IMR-90 (cell line): ENCODE measurements around the gene SYT2. TPM values are rescaled to one million over a fixed set of nuclear protein-coding genes. Genes with fewer than 3 reads are reported as not detected.
"Not testable (repeated sequence)": the region's sequence is repeated elsewhere in the genome, so short reads cannot be mapped to it uniquely, and the experiment has no call there.

ENCODE experiments used
- ATAC-seq: fragments of 200-7000 bp; cut with Tn5 transposase; 2 replicates; pipeline ENCODE4 v1.9.1; 2020; ENCODE audit warnings: low read depth, mild to moderate bottlenecking, moderate library complexity
- BruUV-seq: library from RNA; stranded (reverse); fragments of 400-500 nt; replicated peaks from 2 replicates; lab custom pipeline; 2021; lab: Mats Ljungman, UMichigan
- CTCF ChIA-PET: fragments of 300-600 bp; formaldehyde crosslinking; extraction: SDS; loops from one replicate; lab custom pipeline; 2021; ENCODE audit warnings: antibody characterized with exemption; lab: Yijun Ruan, JAX
- POLR2A ChIA-PET: fragments of 300-600 bp; sonication (Branson Sonifier 250); formaldehyde crosslinking; loops from one replicate; lab custom pipeline; 2022; ENCODE audit warnings: antibody characterized with exemption; ENCODE audit not compliant: unreplicated experiment; lab: Charles Lee
- DNase-seq: peaks from one replicate; pipeline ENCODE4 v3.0.0; 2013
- H2AFZ ChIP-seq: replicated peaks from 2 replicates; pipeline ENCODE3; 2013; ENCODE audit warnings: low read length, mild to moderate bottlenecking; ENCODE audit not compliant: poor library complexity
- H2AK5ac ChIP-seq: 2 replicates; pipeline ENCODE4 v1.6.1; 2013; ENCODE audit warnings: low read depth, low read length, inconsistent platforms
- H2AK9ac ChIP-seq: replicated peaks from 2 replicates; pipeline ENCODE3; 2013; ENCODE audit warnings: mild to moderate bottlenecking, low read depth, low read length, moderate library complexity; ENCODE audit not compliant: poor library complexity
- H2BK120ac ChIP-seq: 2 replicates; pipeline ENCODE4 v1.6.1; 2013; ENCODE audit warnings: low read depth, low read length, inconsistent platforms
- H2BK15ac ChIP-seq: 3 replicates; pipeline ENCODE4 v1.6.1; 2013; ENCODE audit warnings: low read depth, low read length, inconsistent platforms
- H2BK20ac ChIP-seq: 2 replicates; pipeline ENCODE4 v1.6.1; 2013; ENCODE audit warnings: low read depth, mild to moderate bottlenecking, inconsistent platforms, low read length, moderate library complexity
- H2BK5ac ChIP-seq: 2 replicates; pipeline ENCODE4 v1.6.1; 2013; ENCODE audit warnings: mild to moderate bottlenecking, low read depth, low read length, inconsistent platforms; ENCODE audit not compliant: poor library complexity, severe bottlenecking
- H3K14ac ChIP-seq: replicated peaks from 2 replicates; pipeline ENCODE4 v1.6.1; 2013; ENCODE audit warnings: low read depth, low read length, inconsistent platforms
- H3K18ac ChIP-seq: 2 replicates; pipeline ENCODE4 v1.6.1; 2013; ENCODE audit warnings: low read depth, low read length, control low read depth
- H3K23ac ChIP-seq: 2 replicates; pipeline ENCODE4 v1.6.1; 2013; ENCODE audit warnings: low read depth, low read length, inconsistent platforms
- H3K27ac ChIP-seq: 2 replicates; pipeline ENCODE4 v1.5.1; 2013; ENCODE audit warnings: mild to moderate bottlenecking, control low read depth, low read length; ENCODE audit not compliant: insufficient read depth
- H3K27me3 ChIP-seq: 2 replicates; pipeline ENCODE4 v1.6.1; 2013; ENCODE audit warnings: low read length; ENCODE audit not compliant: control insufficient read depth, insufficient read depth
- H3K36me3 ChIP-seq: 2 replicates; pipeline ENCODE4 v1.6.1; 2013; ENCODE audit warnings: low read length, mixed read lengths; ENCODE audit not compliant: control insufficient read depth, insufficient read depth
- H3K4ac ChIP-seq: 2 replicates; pipeline ENCODE4 v1.6.1; 2013; ENCODE audit warnings: low read depth, low read length, inconsistent platforms
- H3K4me1 ChIP-seq: 2 replicates; pipeline ENCODE4 v1.6.1; 2013; ENCODE audit warnings: low read length, mixed read lengths; ENCODE audit not compliant: control insufficient read depth, insufficient read depth
- H3K4me2 ChIP-seq: 2 replicates; pipeline ENCODE4 v1.6.1; 2013; ENCODE audit warnings: low read depth, mild to moderate bottlenecking, control low read depth, low read length, moderate library complexity
- H3K4me3 ChIP-seq: 2 replicates; pipeline ENCODE4 v1.5.1; 2013; ENCODE audit warnings: low read depth, mild to moderate bottlenecking, control low read depth, low read length, moderate library complexity; ENCODE audit not compliant: insufficient read depth
- H3K56ac ChIP-seq: 2 replicates; pipeline ENCODE4 v1.6.1; 2013; ENCODE audit warnings: low read length, inconsistent platforms; ENCODE audit not compliant: insufficient read depth; ENCODE audit errors: extremely low read depth
- H3K79me1 ChIP-seq, 2 experiments: 2 replicates each; pipeline ENCODE4 v1.6.1; 2013; ENCODE audit warnings: low read length in 2 of 2, inconsistent platforms in 1 of 2, low read depth in 1 of 2
- H3K9ac ChIP-seq: 2 replicates; pipeline ENCODE4 v1.6.1; 2013; ENCODE audit warnings: low read depth, low read length, control low read depth
- H3K9me1 ChIP-seq: 2 replicates; pipeline ENCODE4 v1.6.1; 2013; ENCODE audit warnings: low read length, inconsistent platforms; ENCODE audit not compliant: insufficient read depth
- H3K9me3 ChIP-seq: 2 replicates; pipeline ENCODE4 v1.6.1; 2013; ENCODE audit warnings: low read length; ENCODE audit not compliant: control insufficient read depth, insufficient read depth
- H4K20me1 ChIP-seq: 2 replicates; pipeline ENCODE4 v1.6.1; 2013; ENCODE audit warnings: low read length, inconsistent platforms; ENCODE audit not compliant: insufficient read depth
- H4K5ac ChIP-seq: 2 replicates; pipeline ENCODE4 v1.6.1; 2013; ENCODE audit warnings: mild to moderate bottlenecking, low read depth, low read length, control low read depth
- H4K8ac ChIP-seq, 2 experiments: 2 replicates each; pipeline ENCODE4 v1.6.1; 2013; ENCODE audit warnings: low read depth in 2 of 2, low read length in 2 of 2, control low read depth in 1 of 2, inconsistent platforms in 1 of 2
- H4K91ac ChIP-seq: 2 replicates; pipeline ENCODE4 v1.6.1; 2013; ENCODE audit warnings: low read depth, low read length, inconsistent platforms; ENCODE audit not compliant: insufficient read depth
- CHD1 ChIP-seq: IDR thresholded peaks from 2 replicates; pipeline ENCODE4 v1.6.1; 2012; ENCODE audit warnings: low read depth, low read length, improper control_type of control experiment
- MAFK ChIP-seq: IDR thresholded peaks from 2 replicates; pipeline ENCODE4 v1.6.1; 2012; ENCODE audit warnings: low read depth, low read length, improper control_type of control experiment
- WGBS, 2 experiments: methylation state at CpG; one replicate each; pipeline versions ENCODE4 v1.1.5 to v1.1.7; 2013; ENCODE audit warnings: missing lambda C conversion rate in 2 of 2; ENCODE audit not compliant: insufficient read length in 1 of 2; ENCODE audit errors: extremely low coverage in 2 of 2; 5-methylcytosine and 5-hydroxymethylcytosine counted together
- dilution Hi-C: fragments of 300-500 bp; cut with HindIII; formaldehyde crosslinking; loops from one replicate; pipeline ENCODE4 v1.14.3; 2018; ENCODE audit warnings: low sequenced_read_pairs; ENCODE audit not compliant: unreplicated experiment
- in situ Hi-C: fragments of 300-500 bp; cut with MboI; formaldehyde crosslinking; loops from 3 replicates; pipeline ENCODE4 v1.14.3; 2019; ENCODE audit warnings: low sequenced_read_pairs, inconsistent platforms, mixed read lengths
- intact Hi-C: fragments of 100-400 bp; cut with micrococcal nuclease; formaldehyde crosslinking; loops from 2 replicates; pipeline ENCODE4 v1.10.0; 2022
- polyA plus RNA-seq, 3 experiments: library from polyadenylated mRNA; depleted of rRNA; stranded (reverse); fragments of >200 nt; gene quantifications; 2 replicates each; pipeline ENCODE4 v1.2.3, GENCODE V29; 2012; ENCODE audit warnings: low replicate concordance in 1 of 3
- total RNA-seq: library from RNA; depleted of rRNA; stranded (reverse); fragments of >200 nt; gene quantifications from 2 replicates; pipeline ENCODE4 v1.2.3, GENCODE V29; 2012

Gene SYT2
- total and polyA plus RNA-seq, 2 of the 4 experiments (the other 2 are of a cell fraction): under 0.01 TPM

DNA sequence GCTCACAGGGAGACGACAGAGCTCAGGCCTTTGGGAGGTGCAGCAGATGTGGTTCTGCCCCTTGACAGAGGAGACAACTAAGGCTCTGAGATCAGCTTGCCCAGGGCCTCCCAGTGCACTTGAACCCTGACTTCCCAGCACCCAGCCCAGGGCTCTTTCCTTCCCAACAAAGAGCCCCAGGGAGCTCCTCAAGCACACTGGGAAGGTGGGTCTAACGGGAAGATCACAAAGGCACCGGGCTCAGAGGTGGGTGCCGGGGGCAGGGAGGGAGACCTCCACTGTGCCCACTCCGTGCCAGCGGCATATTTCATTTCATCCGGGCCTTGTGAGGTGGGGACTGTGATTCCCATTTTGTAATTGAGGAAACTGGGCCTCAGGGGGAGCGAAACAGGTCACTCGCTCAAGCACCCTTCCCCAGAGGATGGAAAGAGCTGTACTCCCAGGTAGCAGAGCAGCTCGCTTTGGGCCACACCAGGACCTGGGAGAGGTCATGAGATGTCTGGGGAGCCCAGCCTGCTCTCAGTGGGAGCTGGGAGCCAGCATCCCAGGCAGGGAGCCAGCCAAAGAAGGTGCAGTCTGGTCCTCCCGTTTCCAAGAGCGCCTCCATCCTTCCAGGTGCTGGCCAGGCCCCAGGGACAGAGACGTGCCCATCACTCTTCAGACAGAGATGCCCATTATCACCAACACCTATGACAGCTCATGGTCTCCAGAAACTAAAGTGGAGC lies 82.3 kb downstream of the SYT2 start:
- intact Hi-C loops (loop anchor here (5.0 kb wide), 1 partner anchor 286 kb away; the partner anchor contains the start of gene UBE2T), in situ Hi-C loops (no loop called here), dilution Hi-C loops (no loop called here)
- Histone ChIP-seq H3K4me2 (no peak overlapping the region), H4K91ac (no peak overlapping the region), H3K56ac (no peak overlapping the region), H3K36me3 (no peaks in the 10 kb centered on the region), H4K20me1 (no peaks in the 10 kb centered on the region; the same call in 1 of the 2 replicates), H3K4me1 (peaks cover 4% of the 10 kb centered on the region), H3K4ac (no peak overlapping the region), H3K23ac (no peak overlapping the region), H3K79me1 (peaks cover 0 to 7% of the 10 kb centered on the region in 2 experiments; a peak in 1 of 4 replicates), H2AK5ac (no peak overlapping the region), H3K18ac (no peak overlapping the region), H2BK5ac (no peak overlapping the region), H2AFZ (no peak overlapping the region), H3K4me3 (no peak overlapping the region), H2AK9ac (no peak overlapping the region), H2BK120ac (no peak overlapping the region), H2BK15ac (no peak overlapping the region), H3K27ac (no peak overlapping the region), H4K5ac (no peak overlapping the region), H3K9me3 (no peaks in the 10 kb centered on the region), H3K27me3 (peaks cover 14% of the 10 kb centered on the region), H3K14ac (no peak overlapping the region), H3K9ac (no peak overlapping the region), H3K9me1 (peaks cover 19% of the 10 kb centered on the region), H4K8ac (no peak overlapping the region), H2BK20ac (no peak overlapping the region)
- whole genome bisulfite sequencing, 2 experiments: 80% methylated on average over 1 of the region's 13 CpGs; no CpG with 5 or more reads in 1 of the 2 experiments
- no peak for DNase-seq
- BruUV-seq: no TSS peak
- no peak for TF ChIP-seq CHD1
- no peak for TF ChIP-seq MAFK
- ChIA-PET CTCF (no interaction called here), POLR2A (no interaction called here)
- ATAC-seq: no peak

DNA sequence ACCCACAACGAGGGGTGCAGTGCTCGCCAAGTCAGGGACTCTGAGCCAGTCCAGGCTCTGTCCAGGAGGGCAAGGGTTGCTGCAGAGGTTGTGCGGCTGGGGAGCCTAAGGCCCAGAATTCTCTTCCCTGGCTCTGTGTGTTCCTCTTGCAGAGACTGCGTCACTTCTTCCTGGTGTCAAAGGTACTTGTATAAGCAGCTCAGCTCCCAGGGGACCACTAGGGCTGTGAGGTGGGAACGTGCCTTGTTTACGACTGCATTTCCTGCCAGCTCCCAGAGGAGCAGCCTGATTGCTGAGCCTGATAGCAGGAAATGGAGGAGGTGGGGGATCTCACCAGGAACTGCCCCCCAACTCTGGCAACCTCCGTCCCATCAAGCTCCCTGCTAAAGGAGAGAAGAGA lies 83.2 kb downstream of the SYT2 start:
- H3K18ac ChIP-seq, dilution Hi-C loops, H3K36me3 ChIP-seq, H3K4ac ChIP-seq, BruUV-seq, H4K8ac ChIP-seq, H4K91ac ChIP-seq, H2BK20ac ChIP-seq, DNase-seq, H3K79me1 ChIP-seq, H3K4me2 ChIP-seq, H3K14ac ChIP-seq, H2AK9ac ChIP-seq, H2BK15ac ChIP-seq, ATAC-seq, H3K4me3 ChIP-seq, in situ Hi-C loops, H2AK5ac ChIP-seq, H3K23ac ChIP-seq, H4K20me1 ChIP-seq, H4K5ac ChIP-seq, CTCF ChIA-PET, H3K56ac ChIP-seq, H3K4me1 ChIP-seq, H3K9ac ChIP-seq, H3K27ac ChIP-seq, H3K9me3 ChIP-seq, H2AFZ ChIP-seq, H2BK5ac ChIP-seq, POLR2A ChIA-PET: not testable (repeated sequence)
- peaks cover 14% of the 10 kb centered on the region for H3K27me3 ChIP-seq
- H2BK120ac ChIP-seq: 0 out of 2 replicates have a peak overlapping the region, but pooled peaks have one; percentile 8
- H3K9me1 ChIP-seq: peaks cover 22% of the 10 kb centered on the region
- WGBS, 2 experiments: no CpG with 5 or more reads among the region's 7 CpGs
- intact Hi-C loops: loop anchor here (5.0 kb wide), 1 partner anchor 285 kb away; the partner anchor contains the start of gene UBE2T
